Neural crest cell (in vitro differentiated cells): ENCODE results near the gene MTFP1. TPM values are rescaled to one million over a fixed set of nuclear protein-coding genes. Genes with fewer than 3 reads are reported as not detected.

Experiments used
- DNase-seq: peaks from one replicate; pipeline ENCODE4 v3.0.0; 2021; ENCODE audit warnings: low read depth, mixed read lengths, low spot score
- H3K27ac Mint-ChIP-seq: one replicate; pipeline ENCODE4 v1.8.0; 2021; ENCODE audit warnings: mild to moderate bottlenecking, mixed read lengths; ENCODE audit not compliant: unreplicated experiment
- H3K27me3 Mint-ChIP-seq: 2 replicates; pipeline ENCODE4 v1.8.0; 2021; ENCODE audit warnings: low read depth, mild to moderate bottlenecking, mixed read lengths
- H3K36me3 Mint-ChIP-seq: 2 replicates; pipeline ENCODE4 v1.8.0; 2021; ENCODE audit warnings: low read depth, mild to moderate bottlenecking, mixed read lengths
- H3K4me1 Mint-ChIP-seq: 2 replicates; pipeline ENCODE4 v1.8.0; 2021; ENCODE audit warnings: mixed read lengths
- H3K4me3 Mint-ChIP-seq: one replicate; pipeline ENCODE4 v1.8.0; 2021; ENCODE audit warnings: mild to moderate bottlenecking, mixed read lengths
- H3K9me3 Mint-ChIP-seq: 2 replicates; pipeline ENCODE4 v1.8.0; 2021; ENCODE audit warnings: mixed read lengths
- CTCF ChIP-seq: fragments of 200-600 bp; sonication (generic); conservative IDR thresholded peaks from 2 replicates; pipeline ENCODE4 v1.5.0; 2021; ENCODE audit warnings: antibody characterized with exemption, mild to moderate bottlenecking
- total RNA-seq: library from RNA; stranded (reverse); gene quantifications from 2 replicates; pipeline ENCODE4 v1.2.1, GENCODE V29; 2021

Gene MTFP1
- total RNA-seq, 1 donor from 2014 or later = 37.4 TPM

GRCh38 chr22:30433773-30434172, 8.2 kb downstream of the MTFP1 start:
- Mint-ChIP-seq H3K27me3 (peaks cover 3% of the 10 kb centered on the region), H3K27ac (peak overlapping the region; percentile 78), H3K4me1 (peaks cover 9% of the 10 kb centered on the region), H3K9me3 (no peaks in the 10 kb centered on the region), H3K4me3 (no peak overlapping the region), H3K36me3 (no peaks in the 10 kb centered on the region)
- DNase-seq = no peak
- no peak for TF ChIP-seq CTCF

- Mint-ChIP-seq H3K27me3 (peaks cover 3% of the 10 kb centered on the region), H3K27ac (no peak overlapping the region), H3K36me3 (no peaks in the 10 kb centered on the region), H3K4me3 (no peak overlapping the region), H3K4me1 (peaks cover 9% of the 10 kb centered on the region), H3K9me3 (no peaks in the 10 kb centered on the region)
- TF ChIP-seq CTCF = no peak
- no peak for DNase-seq
Measured at GRCh38 chr22:30434843-30435242, 9.3 kb downstream of the MTFP1 start.

GRCh38 chr22:30435674-30436126, 10.1 kb downstream of the MTFP1 start:
- no peak for TF ChIP-seq CTCF
- peaks cover 9% of the 10 kb centered on the region for H3K4me1 Mint-ChIP-seq
- no peak overlapping the region for H3K4me3 Mint-ChIP-seq
- H3K9me3 Mint-ChIP-seq = no peaks in the 10 kb centered on the region
- no peak overlapping the region for H3K27ac Mint-ChIP-seq
- peaks cover 5% of the 10 kb centered on the region for H3K27me3 Mint-ChIP-seq
- DNase-seq = no peak
- H3K36me3 Mint-ChIP-seq = no peaks in the 10 kb centered on the region

GRCh38 chr22:30436196-30436595, 10.6 kb downstream of the MTFP1 start:
- no peak for DNase-seq
- TF ChIP-seq CTCF = no peak
- Mint-ChIP-seq H3K4me3 (no peak overlapping the region), H3K27ac (no peak overlapping the region), H3K36me3 (no peaks in the 10 kb centered on the region), H3K27me3 (peaks cover 5% of the 10 kb centered on the region), H3K9me3 (no peaks in the 10 kb centered on the region), H3K4me1 (peaks cover 9% of the 10 kb centered on the region)

GRCh38 chr22:30438559-30438958, 13.0 kb downstream of the MTFP1 start:
- Mint-ChIP-seq H3K36me3 (no peaks in the 10 kb centered on the region), H3K4me1 (peaks cover 9% of the 10 kb centered on the region), H3K27me3 (peaks cover 5% of the 10 kb centered on the region), H3K4me3 (no peak overlapping the region), H3K9me3 (no peaks in the 10 kb centered on the region), H3K27ac (peak overlapping the region; percentile 60)
- DNase-seq = no peak
- no peak for TF ChIP-seq CTCF

GRCh38 chr22:30439226-30439625, 13.7 kb downstream of the MTFP1 start:
- Mint-ChIP-seq H3K4me1 (peaks cover 9% of the 10 kb centered on the region), H3K27me3 (peaks cover 5% of the 10 kb centered on the region), H3K4me3 (no peak overlapping the region), H3K27ac (no peak overlapping the region), H3K36me3 (no peaks in the 10 kb centered on the region), H3K9me3 (no peaks in the 10 kb centered on the region)
- DNase-seq = no peak
- no peak for TF ChIP-seq CTCF
